K562 (cell line): ENCODE data around the gene COL4A2. TPM values are rescaled to one million over a fixed set of nuclear protein-coding genes. Genes with fewer than 3 reads are reported as not detected.
A peak's percentile ranks its signal among the peaks of the same experiment; 100 is the strongest.

ENCODE experiments used
- ARID1B ChIP-seq: fragments of 450-650 bp; IDR thresholded peaks from 2 replicates; pipeline ENCODE4 v1.6.1; 2016; ENCODE audit warnings: antibody characterized with exemption, mild to moderate bottlenecking, inconsistent platforms
- ARNT ChIP-seq, 2 experiments: fragments of 450-650 bp; IDR thresholded peaks; 2 replicates each; pipeline ENCODE4 v1.6.1; 2016; ENCODE audit warnings: mild to moderate bottlenecking in 1 of 2
- BCL6 ChIP-seq: fragments of 250-450 bp; sonication (Bioruptor Pico); IDR thresholded peaks from 2 replicates; pipeline ENCODE4 v1.4.0; 2020
- BCOR ChIP-seq: fragments of 450-650 bp; IDR thresholded peaks from 2 replicates; pipeline ENCODE4 v1.6.1; 2016
- BRF1 ChIP-seq: IDR thresholded peaks from 3 replicates; pipeline ENCODE4 v1.6.1; 2011; ENCODE audit warnings: borderline replicate concordance, mild to moderate bottlenecking; ENCODE audit not compliant: insufficient read length; ENCODE audit errors: extremely low read depth
- CSDE1 ChIP-seq, 2 experiments: fragments of 450-650 bp; IDR thresholded peaks; 2 replicates each; pipeline ENCODE4 v1.6.1; 2016; ENCODE audit warnings: mild to moderate bottlenecking in 1 of 2
- DEAF1 ChIP-seq: fragments of 450-650 bp; formaldehyde crosslinking; IDR thresholded peaks from 2 replicates; pipeline ENCODE4 v1.4.0; 2020; ENCODE audit warnings: mild to moderate bottlenecking, moderate library complexity
- ERF ChIP-seq: fragments of 450-650 bp; formaldehyde crosslinking; IDR thresholded peaks from 2 replicates; pipeline ENCODE4 v1.4.0; 2020; ENCODE audit warnings: mild to moderate bottlenecking, mixed read lengths
- FOXA1 ChIP-seq: fragments of 450-650 bp; IDR thresholded peaks from 2 replicates; pipeline ENCODE4 v1.6.1; 2016; ENCODE audit warnings: mild to moderate bottlenecking, borderline replicate concordance
- MYNN ChIP-seq, 2 experiments: sonication (generic); formaldehyde crosslinking in 1 of 2; IDR thresholded peaks; 2 replicates each; pipeline versions ENCODE4 v1.5.0 to v1.6.1; 2016 to 2020; ENCODE audit warnings: antibody characterized with exemption in 1 of 2, missing genetic modification reagents in 1 of 2
- NR2C1 ChIP-seq, 2 experiments: fragments of 450-650 bp; IDR thresholded peaks; 2 replicates each; pipeline ENCODE4 v1.6.1; 2017; ENCODE audit warnings: mild to moderate bottlenecking in 2 of 2, antibody characterized with exemption in 1 of 2, inconsistent platforms in 1 of 2, missing compliant biosample characterization in 1 of 2, missing genetic modification characterization in 1 of 2
- RCOR1 ChIP-seq, 2 experiments: IDR thresholded peaks; 2 replicates each; pipeline ENCODE4 v1.6.1; 2012; ENCODE audit warnings: low read depth in 2 of 2, low read length in 2 of 2, borderline replicate concordance in 1 of 2, improper control_type of control experiment in 1 of 2
- SOX6 ChIP-seq: fragments of 450-650 bp; IDR thresholded peaks from 2 replicates; pipeline ENCODE4 v1.6.1; 2014; ENCODE audit warnings: mild to moderate bottlenecking
- SRSF9 ChIP-seq: fragments of 200-400 bp; formaldehyde crosslinking; IDR thresholded peaks from 2 replicates; pipeline ENCODE4 v1.6.1; 2017; ENCODE audit warnings: low read depth, low read length, borderline replicate concordance
- STAG1 ChIP-seq: sonication (generic); formaldehyde crosslinking; IDR thresholded peaks from 2 replicates; pipeline ENCODE4 v1.5.0; 2020; ENCODE audit warnings: missing genetic modification reagents, borderline replicate concordance
- TAF7 ChIP-seq: fragments of 450-650 bp; IDR thresholded peaks from 2 replicates; pipeline ENCODE4 v1.6.1; 2016; ENCODE audit warnings: missing genetic modification characterization, missing compliant biosample characterization
- TAL1 ChIP-seq: fragments of 450-650 bp; IDR thresholded peaks from 2 replicates; pipeline ENCODE4 v1.6.1; 2016; ENCODE audit warnings: mild to moderate bottlenecking
- THRAP3 ChIP-seq: fragments of 450-650 bp; IDR thresholded peaks from 2 replicates; pipeline ENCODE4 v1.6.1; 2016; ENCODE audit warnings: mild to moderate bottlenecking, inconsistent platforms, borderline replicate concordance
- ZNF124 ChIP-seq: sonication (generic); formaldehyde crosslinking; IDR thresholded peaks from 2 replicates; pipeline ENCODE4 v1.8.1; 2022; ENCODE audit warnings: missing genetic modification reagents
- ZNF175 ChIP-seq: fragments of 200-800 bp; sonication (Bioruptor generic); IDR thresholded peaks from 2 replicates; pipeline ENCODE4 v1.6.1; 2016; ENCODE audit warnings: low read depth, mild to moderate bottlenecking, missing genetic modification characterization, missing compliant biosample characterization
- ZNF57 ChIP-seq: fragments of 450-650 bp; formaldehyde crosslinking; IDR thresholded peaks from 2 replicates; pipeline ENCODE4 v1.4.0; 2020; ENCODE audit warnings: mild to moderate bottlenecking, moderate library complexity
- ZNF609 ChIP-seq: sonication (generic); formaldehyde crosslinking; IDR thresholded peaks from 2 replicates; pipeline ENCODE4 v1.8.1; 2023; ENCODE audit warnings: missing genetic modification reagents, mild to moderate bottlenecking, borderline replicate concordance
- ZNF655 ChIP-seq: fragments of 250-450 bp; sonication (Bioruptor Pico); IDR thresholded peaks from 2 replicates; pipeline ENCODE4 v1.5.0; 2021
- polyA plus RNA-seq, 8 experiments: library from polyadenylated mRNA; depleted of rRNA in 4 of 8; stranded (reverse) in 5 of 8; unstranded in 3 of 8; fragments of >200 nt; fragmentation: Nextera tagmentation in 2 of 8; fragmentation: Illumina TruSeq in 1 of 8; extraction: Ambion mirVana in 2 of 8; extraction: Trizol in 1 of 8; gene quantifications; 2 replicates each; pipeline versions ENCODE4 v1.2.1 to v1.2.3, GENCODE V29; 2011 to 2014; ENCODE audit warnings: inconsistent platforms in 1 of 8, missing spikeins in 1 of 8
- total RNA-seq, 7 experiments: library from RNA; depleted of rRNA in 6 of 7; stranded (reverse); fragments of >200 nt in 6 of 7; fragmentation: Illumina TruSeq in 2 of 7; extraction: Trizol in 2 of 7; gene quantifications; 2 replicates each; pipeline versions ENCODE4 v1.2.1 to v1.2.3, GENCODE V29; 2011 to 2021; ENCODE audit warnings: low replicate concordance in 1 of 7

The COL4A2 gene
- total and polyA plus RNA-seq, 9 of the 15 experiments (the other 6 are each of a cell fraction or from before 2014, with no cell fraction given) = 0.13 to 15.2 (median 8.1) TPM

- TF ChIP-seq ERF (no peak), BCOR (no peak), THRAP3 (no peak), BRF1 (no peak), ZNF609 (CRISPR knock-in tag) (no peak), FOXA1 (no peak), ZNF655 (CRISPR knock-in tag) (no peak), TAL1 (no peak), ARID1B (0 out of 2 replicates have a peak, but pooled peaks have one; percentile 13), NR2C1 (IDR thresholded peaks at IDR 0.05) (no peak), NR2C1 (tag; IDR thresholded peaks at IDR 0.05) (no peak), TAF7 (tag) (no peak), DEAF1 (no peak), SOX6 (no peak), STAG1 (CRISPR knock-in tag) (no peak), ZNF57 (CRISPR knock-in tag) (no peak), MYNN (IDR thresholded peaks at IDR 0.05) (no peak), MYNN (CRISPR knock-in tag; IDR thresholded peaks at IDR 0.05) (no peak), ZNF175 (no peak), SRSF9 (no peak), ARNT (IDR thresholded peaks at IDR 0.05) (no peak), RCOR1 (IDR thresholded peaks at IDR 0.05; ENCODE audit: borderline replicate concordance in 1 of 2, low read depth in 2 of 2, low read length in 2 of 2) (no peak), ZNF124 (CRISPR knock-in tag) (no peak), BCL6 (CRISPR knock-in tag) (no peak), CSDE1 (IDR thresholded peaks at IDR 0.05) (no peak)
Observed at GRCh38 chr13:110560601-110561343, 253.7 kb downstream of the COL4A2 start (continued).
